Stimulated activated naive CD8-positive, alpha-beta T cell treated with anti-CD3 and anti-CD28 coated beads, Interleukin-15, amount 100 ng/mL, for 72 hours (primary cell): ENCODE results near the gene SLC2A5.

Source experiments
- ATAC-seq: fragments of 150-1000 bp; cut with Tn5 transposase; 2 replicates; pipeline ENCODE4 v1.10.0; 2021; ENCODE audit warnings: mild to moderate bottlenecking, moderate library complexity
- DNase-seq, 2 donors: peaks; one replicate each; pipeline ENCODE4 v3.0.0; 2021 to 2022
- H3K27ac Mint-ChIP-seq, 2 donors: one replicate each; pipeline ENCODE4 v1.8.0; 2022; ENCODE audit warnings: mild to moderate bottlenecking in 2 of 2, mixed read lengths in 2 of 2, moderate library complexity in 2 of 2
- H3K27me3 Mint-ChIP-seq: one replicate; pipeline ENCODE4 v1.8.0; 2022; ENCODE audit warnings: mixed read lengths
- H3K4me1 Mint-ChIP-seq: one replicate; pipeline ENCODE4 v1.8.0; 2022; ENCODE audit warnings: mild to moderate bottlenecking, mixed read lengths
- H3K4me3 Mint-ChIP-seq, 2 donors: one replicate each; pipeline ENCODE4 v1.8.0; 2022; ENCODE audit warnings: mild to moderate bottlenecking in 2 of 2, mixed read lengths in 2 of 2, moderate library complexity in 1 of 2
- H3K9me3 Mint-ChIP-seq, 2 donors: one replicate each; pipeline ENCODE4 v1.8.0; 2022; ENCODE audit warnings: mixed read lengths in 2 of 2

Gene SLC2A5

GRCh38 chr1:9069326-9070100 lies at the start of gene SLC2A5:
SLC2A5 (minus strand) TSS chr1:9069635; CDS start chr1:9069536, 99 bp downstream.
- peak within 1 kb of the TSS in 1 of 2 donors; percentile 3 for H3K4me3 Mint-ChIP-seq
- H3K4me1 Mint-ChIP-seq, result peaks cover 8% of the 10 kb centered on the region
- H3K9me3 Mint-ChIP-seq, result no peaks in the 10 kb centered on the region
- ATAC-seq (no peak), DNase-seq (no peak)
- H3K27me3 Mint-ChIP-seq, result peaks cover 25% of the 10 kb centered on the region
- H3K27ac Mint-ChIP-seq, result peak within 1 kb of the TSS in 1 of 2 donors; percentile 16

DNA sequence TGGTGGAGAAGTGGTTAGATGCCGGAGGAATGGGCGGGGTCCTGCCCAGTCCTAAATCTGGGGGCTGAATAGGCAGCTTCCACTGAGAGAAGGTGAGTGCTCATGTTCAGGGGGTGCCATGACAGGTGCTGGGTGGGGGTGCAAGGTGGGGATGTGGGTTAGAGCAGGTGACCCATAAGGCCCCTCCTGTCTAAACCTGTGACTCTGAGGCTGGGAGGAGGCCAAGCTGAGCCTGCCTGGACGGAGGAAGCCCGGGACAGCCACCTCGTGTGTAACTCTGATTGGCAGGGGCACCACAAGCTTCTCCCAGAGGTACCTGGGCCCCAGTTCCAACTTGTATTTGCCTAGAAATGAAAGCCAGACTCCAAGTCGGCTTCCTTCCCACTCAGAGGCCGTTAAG lies 48.8 kb upstream of the SLC2A5 start:
- H3K27ac Mint-ChIP-seq, result no peak overlapping the region
- ATAC-seq, result no peak
- no peak for DNase-seq

DNA sequence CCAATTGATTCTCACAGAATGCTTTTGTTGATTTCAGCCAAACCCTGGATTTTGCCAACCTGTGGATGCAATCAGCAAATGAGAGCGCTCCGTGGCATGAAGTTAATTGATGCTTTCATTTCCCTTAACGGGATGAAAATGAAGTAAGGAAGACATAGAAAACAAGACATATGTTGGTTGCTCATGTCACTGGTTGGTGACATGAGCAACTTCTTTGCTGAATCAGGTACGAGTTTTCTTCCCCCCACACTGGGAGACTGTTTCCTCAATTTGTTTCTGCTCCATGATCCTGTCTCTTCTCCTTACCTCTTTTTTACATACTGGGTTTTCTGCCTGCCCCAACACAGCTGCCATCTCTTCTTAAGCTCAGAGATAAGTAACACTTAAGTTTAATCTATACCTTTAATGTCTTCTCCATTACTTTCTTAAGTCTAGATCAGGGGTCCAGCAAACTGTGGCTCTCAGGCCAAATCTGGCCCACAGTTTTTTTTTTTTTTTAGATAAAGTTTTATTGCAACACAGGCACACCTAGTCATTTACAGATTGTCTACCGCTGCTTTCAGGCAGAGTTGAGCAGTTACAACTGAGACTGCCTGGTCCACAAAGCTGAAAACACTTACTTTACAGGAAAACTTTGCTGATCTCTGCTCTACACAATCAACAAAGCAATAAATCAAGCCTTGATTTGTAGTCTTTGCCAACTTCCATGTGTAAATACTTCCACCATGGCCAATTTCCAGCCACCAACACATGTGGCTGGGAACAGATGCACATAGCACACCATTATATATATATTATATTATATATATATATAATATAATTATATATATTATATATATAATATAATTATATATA lies 46.1 kb upstream of the SLC2A5 start:
- no peak for ATAC-seq
- H3K27ac Mint-ChIP-seq, result no peak overlapping the region
- no peaks in the 10 kb centered on the region for H3K9me3 Mint-ChIP-seq
- H3K4me3 Mint-ChIP-seq, result no peak overlapping the region
- no peak for DNase-seq
- H3K27me3 Mint-ChIP-seq, result no peaks in the 10 kb centered on the region
- peaks cover 29% of the 10 kb centered on the region for H3K4me1 Mint-ChIP-seq

More for the DNA sequence above, 48.8 kb upstream of the SLC2A5 start:
- Mint-ChIP-seq H3K27me3 (no peaks in the 10 kb centered on the region), H3K9me3 (no peaks in the 10 kb centered on the region), H3K4me3 (no peak overlapping the region), H3K4me1 (peaks cover 26% of the 10 kb centered on the region)

GRCh38 chr1:9112961-9113880 lies 43.8 kb upstream of the SLC2A5 start:
- Mint-ChIP-seq H3K27me3 (no peaks in the 10 kb centered on the region), H3K9me3 (no peaks in the 10 kb centered on the region), H3K4me1 (peaks cover 29% of the 10 kb centered on the region), H3K27ac (no peak overlapping the region), H3K4me3 (no peak overlapping the region)
- ATAC-seq, result no peak
- no peak for DNase-seq

DNA sequence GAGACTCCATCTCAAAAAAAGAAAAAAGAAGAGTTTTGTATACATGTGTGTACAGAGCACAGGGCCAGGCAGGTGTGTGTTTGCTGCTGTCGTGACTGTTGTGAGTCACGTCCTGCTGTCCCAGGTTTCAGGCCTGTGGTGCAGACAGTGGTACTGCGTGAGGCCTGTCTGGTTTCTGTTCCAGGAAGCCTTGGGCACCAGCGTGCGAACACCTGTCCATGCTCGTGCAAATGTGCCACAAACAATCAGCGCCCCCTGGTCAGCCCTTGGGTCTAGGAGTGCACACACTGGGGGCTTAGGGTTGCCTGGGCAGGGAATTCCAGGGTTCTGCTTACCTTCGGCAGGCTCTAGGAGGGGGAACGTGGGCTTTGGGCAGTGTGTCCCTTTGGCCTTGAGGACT lies 42.5 kb upstream of the SLC2A5 start:
- Mint-ChIP-seq H3K27ac (no peak overlapping the region), H3K4me3 (no peak overlapping the region), H3K27me3 (no peaks in the 10 kb centered on the region), H3K4me1 (peaks cover 29% of the 10 kb centered on the region), H3K9me3 (no peaks in the 10 kb centered on the region)
- DNase-seq (peak in 1 of 2 donors; percentile 25), ATAC-seq (peak; percentile 71)

DNA sequence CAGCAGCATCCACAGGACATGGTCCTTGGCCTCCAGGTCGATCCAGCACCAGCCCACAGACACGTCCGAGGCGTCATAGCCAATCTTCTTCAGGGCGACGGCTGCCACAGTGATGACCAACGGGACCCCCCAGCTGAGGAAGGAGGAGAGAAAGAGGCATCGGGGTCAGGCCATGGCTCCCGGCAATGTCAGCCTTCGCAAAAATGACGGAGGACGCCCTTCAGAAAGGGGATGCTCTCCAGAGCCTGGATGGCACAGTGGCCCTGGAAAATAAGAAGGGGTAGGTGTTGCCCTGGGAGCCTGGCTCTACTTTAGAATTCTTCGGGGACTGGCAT lies 41.9 kb upstream of the SLC2A5 start:
- ATAC-seq (no peak), DNase-seq (no peak)
- Mint-ChIP-seq H3K4me1 (peaks cover 29% of the 10 kb centered on the region), H3K27me3 (no peaks in the 10 kb centered on the region), H3K27ac (no peak overlapping the region), H3K4me3 (no peak overlapping the region), H3K9me3 (no peaks in the 10 kb centered on the region)

DNA sequence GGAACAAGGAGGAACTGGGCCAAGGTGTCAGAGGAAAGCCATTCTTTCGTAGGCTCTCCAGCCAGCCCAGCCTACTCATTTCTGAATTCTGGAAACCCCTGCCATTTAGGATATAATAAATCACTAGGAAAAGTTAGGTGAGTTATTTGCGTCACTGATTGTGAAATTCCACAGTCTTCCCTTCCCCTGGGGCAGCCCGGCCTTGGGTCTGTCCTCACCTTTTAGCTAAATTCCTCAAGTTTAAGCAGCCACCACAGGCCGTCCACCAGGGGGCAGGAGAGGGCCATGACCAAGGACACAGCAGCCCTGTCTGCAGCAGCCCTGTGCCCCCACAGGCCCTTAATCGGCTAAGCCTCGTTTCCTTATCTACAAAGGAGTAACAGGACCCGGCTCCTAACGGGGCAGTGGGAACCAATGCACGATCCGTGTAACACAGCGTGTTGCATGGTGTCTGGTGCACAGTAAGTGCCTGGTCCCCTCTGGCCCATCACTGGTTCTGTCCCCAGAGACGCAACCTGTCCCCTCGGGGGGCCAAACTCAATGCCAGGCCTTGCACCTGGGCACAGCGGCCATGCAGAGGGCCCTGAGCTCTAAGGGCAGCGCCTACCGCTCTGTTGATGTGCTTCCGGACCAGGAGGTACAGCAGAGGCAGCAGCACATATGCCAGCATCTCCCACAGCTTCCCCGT lies 41.4 kb upstream of the SLC2A5 start:
- peaks cover 29% of the 10 kb centered on the region for H3K4me1 Mint-ChIP-seq
- no peak overlapping the region for H3K4me3 Mint-ChIP-seq
- H3K27me3 Mint-ChIP-seq, result no peaks in the 10 kb centered on the region
- DNase-seq (peak; percentile 82 to 84), ATAC-seq (peak; percentile 83)
- no peaks in the 10 kb centered on the region for H3K9me3 Mint-ChIP-seq
- H3K27ac Mint-ChIP-seq, result no peak overlapping the region

- H3K27me3 Mint-ChIP-seq, result no peaks in the 10 kb centered on the region
- DNase-seq, result no peak
- H3K27ac Mint-ChIP-seq, result no peak overlapping the region
- ATAC-seq, result no peak
- H3K4me1 Mint-ChIP-seq, result peaks cover 26% of the 10 kb centered on the region
- H3K4me3 Mint-ChIP-seq, result no peak overlapping the region
- no peaks in the 10 kb centered on the region for H3K9me3 Mint-ChIP-seq
These were observed 38.7 kb upstream of the SLC2A5 start for GRCh38 chr1:9108056-9108665.

- H3K4me1 Mint-ChIP-seq, result peaks cover 16% of the 10 kb centered on the region
- no peak for DNase-seq
- H3K9me3 Mint-ChIP-seq, result no peaks in the 10 kb centered on the region
- H3K27ac Mint-ChIP-seq, result no peak overlapping the region
- no peak for ATAC-seq
- no peaks in the 10 kb centered on the region for H3K27me3 Mint-ChIP-seq
- H3K4me3 Mint-ChIP-seq, result no peak overlapping the region
These were observed 37.7 kb upstream of the SLC2A5 start for GRCh38 chr1:9107136-9107535.

- no peak overlapping the region for H3K4me3 Mint-ChIP-seq
- peak overlapping the region in 1 of 2 donors; percentile 67 for H3K27ac Mint-ChIP-seq
- no peaks in the 10 kb centered on the region for H3K9me3 Mint-ChIP-seq
- no peaks in the 10 kb centered on the region for H3K27me3 Mint-ChIP-seq
- DNase-seq (no peak), ATAC-seq (no peak)
- peaks cover 7% of the 10 kb centered on the region for H3K4me1 Mint-ChIP-seq
These were observed 36.9 kb upstream of the SLC2A5 start for GRCh38 chr1:9106286-9106685.

GRCh38 chr1:9105336-9105867 lies 36.0 kb upstream of the SLC2A5 start:
- Mint-ChIP-seq H3K9me3 (no peaks in the 10 kb centered on the region), H3K27me3 (no peaks in the 10 kb centered on the region), H3K4me1 (no peaks in the 10 kb centered on the region), H3K27ac (no peak overlapping the region), H3K4me3 (no peak overlapping the region)
- ATAC-seq (no peak), DNase-seq (no peak)

GRCh38 chr1:9101510-9102146 lies 32.2 kb upstream of the SLC2A5 start:
- ATAC-seq, result peak; percentile 82
- H3K27me3 Mint-ChIP-seq, result no peaks in the 10 kb centered on the region
- no peaks in the 10 kb centered on the region for H3K9me3 Mint-ChIP-seq
- peak in 1 of 2 donors; percentile 29 for DNase-seq
- H3K27ac Mint-ChIP-seq, result no peak overlapping the region
- no peak overlapping the region for H3K4me3 Mint-ChIP-seq
- H3K4me1 Mint-ChIP-seq, result no peaks in the 10 kb centered on the region

DNA sequence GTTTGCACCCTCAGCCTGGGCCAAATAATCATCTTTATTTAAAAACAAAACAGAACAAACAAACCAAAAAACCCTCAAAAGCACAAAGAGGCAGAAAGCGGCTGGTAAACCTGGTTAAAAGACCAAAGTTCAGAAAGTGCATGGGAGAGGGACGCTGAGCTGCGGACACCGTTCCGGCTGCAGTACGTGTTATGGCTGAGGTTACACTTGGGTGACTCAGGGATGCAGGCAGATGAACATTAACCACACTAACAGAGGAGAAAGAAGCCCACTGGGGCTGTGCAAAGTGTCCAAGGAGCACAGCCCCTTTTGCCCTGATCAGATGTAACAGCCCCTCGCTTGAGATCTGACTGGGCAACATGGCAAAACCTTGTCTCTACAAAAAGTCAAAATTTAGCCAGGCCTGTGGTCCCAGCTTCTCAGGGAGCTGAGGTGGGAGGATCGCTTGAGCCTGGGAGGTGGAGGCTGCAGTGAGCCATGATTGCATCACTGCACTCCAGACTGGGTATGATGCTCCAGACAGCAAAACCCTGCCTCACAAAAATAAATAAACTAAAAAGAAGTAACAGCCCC lies 31.1 kb upstream of the SLC2A5 start:
- Mint-ChIP-seq H3K27ac (no peak overlapping the region), H3K27me3 (peaks cover 4% of the 10 kb centered on the region), H3K4me3 (no peak overlapping the region), H3K9me3 (no peaks in the 10 kb centered on the region), H3K4me1 (no peaks in the 10 kb centered on the region)
- DNase-seq, result no peak
- ATAC-seq, result no peak

DNA sequence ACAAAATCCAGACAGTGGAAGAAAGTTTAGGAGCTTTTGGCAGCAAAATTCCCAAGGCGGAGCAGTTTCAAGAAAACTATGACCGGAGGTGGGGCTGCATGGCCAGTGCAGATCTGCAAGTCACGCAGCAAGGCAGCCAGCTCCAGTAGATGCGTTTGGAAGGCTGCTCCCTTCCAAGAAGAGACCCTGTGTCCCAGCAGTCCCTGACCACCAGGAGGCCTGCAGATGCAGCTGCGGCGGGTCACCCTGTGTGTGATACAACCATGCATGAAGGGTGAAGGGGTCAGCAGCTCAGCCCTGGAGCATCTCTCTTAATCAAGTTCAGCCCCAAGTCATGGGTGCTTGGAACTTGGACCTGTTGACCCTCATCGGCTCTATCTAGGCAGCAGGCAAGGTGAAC lies 30.1 kb upstream of the SLC2A5 start:
- Mint-ChIP-seq H3K9me3 (no peaks in the 10 kb centered on the region), H3K27me3 (peaks cover 6% of the 10 kb centered on the region), H3K4me1 (no peaks in the 10 kb centered on the region), H3K27ac (no peak overlapping the region), H3K4me3 (no peak overlapping the region)
- ATAC-seq (no peak), DNase-seq (no peak)
